ENCODE results near the gene AKNA. TPM values are rescaled to one million over a fixed set of nuclear protein-coding genes. Genes with fewer than 3 reads are reported as not detected.

Gene AKNA
- total RNA-seq, 2 experiments from 2014 or later = 61.4 to 203 TPM

GRCh38 chr9:114410910-114411309 is 23.1 kb upstream of the AKNA start:
- Histone ChIP-seq H3K79me2 (ENCODE audit: insufficient read depth, low read depth, low read length) (no peaks in the 10 kb centered on the region), H3K4me2 (ENCODE audit: low read length) (no peak overlapping the region), H3K27ac (ENCODE audit: low read depth, low read length, poor library complexity, severe bottlenecking) (no peak overlapping the region), H3K4me1 (ENCODE audit: insufficient read depth, low read length, poor library complexity, severe bottlenecking) (no peaks in the 10 kb centered on the region), H3K4me3 (ENCODE audit: low read depth, low read length, poor library complexity, severe bottlenecking) (no peak overlapping the region), H4K20me1 (ENCODE audit: insufficient read depth, low read length) (no peaks in the 10 kb centered on the region), H3K36me3 (ENCODE audit: insufficient read depth, low read length) (no peaks in the 10 kb centered on the region), H2AFZ (ENCODE audit: low read length) (no peak overlapping the region), H3K9me3 (ENCODE audit: low read length) (no peaks in the 10 kb centered on the region), H3K9me2 (ENCODE audit: insufficient read depth, low read length) (no peaks in the 10 kb centered on the region)
- TF ChIP-seq, protein P1, sequence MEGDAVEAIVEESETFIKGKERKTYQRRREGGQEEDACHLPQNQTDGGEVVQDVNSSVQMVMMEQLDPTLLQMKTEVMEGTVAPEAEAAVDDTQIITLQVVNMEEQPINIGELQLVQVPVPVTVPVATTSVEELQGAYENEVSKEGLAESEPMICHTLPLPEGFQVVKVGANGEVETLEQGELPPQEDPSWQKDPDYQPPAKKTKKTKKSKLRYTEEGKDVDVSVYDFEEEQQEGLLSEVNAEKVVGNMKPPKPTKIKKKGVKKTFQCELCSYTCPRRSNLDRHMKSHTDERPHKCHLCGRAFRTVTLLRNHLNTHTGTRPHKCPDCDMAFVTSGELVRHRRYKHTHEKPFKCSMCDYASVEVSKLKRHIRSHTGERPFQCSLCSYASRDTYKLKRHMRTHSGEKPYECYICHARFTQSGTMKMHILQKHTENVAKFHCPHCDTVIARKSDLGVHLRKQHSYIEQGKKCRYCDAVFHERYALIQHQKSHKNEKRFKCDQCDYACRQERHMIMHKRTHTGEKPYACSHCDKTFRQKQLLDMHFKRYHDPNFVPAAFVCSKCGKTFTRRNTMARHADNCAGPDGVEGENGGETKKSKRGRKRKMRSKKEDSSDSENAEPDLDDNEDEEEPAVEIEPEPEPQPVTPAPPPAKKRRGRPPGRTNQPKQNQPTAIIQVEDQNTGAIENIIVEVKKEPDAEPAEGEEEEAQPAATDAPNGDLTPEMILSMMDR (conservative IDR thresholded peaks at IDR 0.05; ENCODE audit: low read length) = no peak
- no peak for TF ChIP-seq EZH2phosphoT487 (IDR thresholded peaks at IDR 0.05; ENCODE audit: borderline replicate concordance, low read depth, low read length)
- no TSS peak for BruUV-seq (replicated peaks)
- no peak for DNase-seq (ENCODE audit: low spot score)
- POLR2A ChIA-PET = no interaction called here
- CTCF ChIA-PET (ENCODE audit: unreplicated experiment) = no interaction called here
- intact Hi-C loops (cut with micrococcal nuclease; ENCODE audit: unreplicated experiment) = no loop called here

DNA sequence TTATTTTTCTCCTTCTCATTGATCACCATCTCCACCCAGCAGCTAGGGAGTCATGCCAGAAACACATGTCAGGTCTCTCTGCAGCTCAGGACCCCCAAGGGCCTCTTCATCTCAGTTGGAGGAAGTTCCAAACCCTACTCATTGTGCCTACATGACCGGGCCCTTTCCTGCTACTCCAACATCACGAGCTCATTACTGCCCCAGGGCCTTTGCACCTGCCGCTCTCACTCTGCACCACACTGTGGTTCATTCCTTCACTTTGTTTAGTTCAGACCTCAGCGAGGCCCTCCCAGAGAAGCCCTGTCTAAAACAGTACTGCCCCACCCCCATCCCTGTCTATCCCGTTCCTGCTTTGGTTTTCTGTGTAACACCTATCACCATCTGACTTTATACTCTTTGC is 22.1 kb upstream of the AKNA start:
- no peaks in the 10 kb centered on the region for H4K20me1 ChIP-seq (ENCODE audit: insufficient read depth, low read length)
- no peaks in the 10 kb centered on the region for H3K4me1 ChIP-seq (ENCODE audit: insufficient read depth, low read length, poor library complexity, severe bottlenecking)
- H3K4me2 ChIP-seq (ENCODE audit: low read length) = no peak overlapping the region
- H2AFZ ChIP-seq (ENCODE audit: low read length) = no peak overlapping the region
- H3K9me2 ChIP-seq (ENCODE audit: insufficient read depth, low read length) = no peaks in the 10 kb centered on the region
- no peak overlapping the region for H3K4me3 ChIP-seq (ENCODE audit: low read depth, low read length, poor library complexity, severe bottlenecking)
- ChIA-PET CTCF (ENCODE audit: unreplicated experiment) (no interaction called here), POLR2A (interaction anchor here (0.5 kb wide), 1 partner anchor 11 kb away, joined by 3 read pairs; no protein-coding TSS in a partner anchor)
- no peaks in the 10 kb centered on the region for H3K36me3 ChIP-seq (ENCODE audit: insufficient read depth, low read length)
- no peaks in the 10 kb centered on the region for H3K79me2 ChIP-seq (ENCODE audit: insufficient read depth, low read depth, low read length)
- H3K27ac ChIP-seq (ENCODE audit: low read depth, low read length, poor library complexity, severe bottlenecking) = no peak overlapping the region
- DNase-seq (ENCODE audit: low spot score) = no peak
- no TSS peak for BruUV-seq (replicated peaks)
- intact Hi-C loops (cut with micrococcal nuclease; ENCODE audit: unreplicated experiment) = loop anchor here (5.0 kb wide), 2 partner anchors 77 to 327 kb away; no protein-coding TSS in a partner anchor
- H3K9me3 ChIP-seq (ENCODE audit: low read length) = no peaks in the 10 kb centered on the region
- TF ChIP-seq, protein P1 (conservative IDR thresholded peaks at IDR 0.05; ENCODE audit: low read length) = no peak
- no peak for TF ChIP-seq EZH2phosphoT487 (IDR thresholded peaks at IDR 0.05; ENCODE audit: borderline replicate concordance, low read depth, low read length)

DNA sequence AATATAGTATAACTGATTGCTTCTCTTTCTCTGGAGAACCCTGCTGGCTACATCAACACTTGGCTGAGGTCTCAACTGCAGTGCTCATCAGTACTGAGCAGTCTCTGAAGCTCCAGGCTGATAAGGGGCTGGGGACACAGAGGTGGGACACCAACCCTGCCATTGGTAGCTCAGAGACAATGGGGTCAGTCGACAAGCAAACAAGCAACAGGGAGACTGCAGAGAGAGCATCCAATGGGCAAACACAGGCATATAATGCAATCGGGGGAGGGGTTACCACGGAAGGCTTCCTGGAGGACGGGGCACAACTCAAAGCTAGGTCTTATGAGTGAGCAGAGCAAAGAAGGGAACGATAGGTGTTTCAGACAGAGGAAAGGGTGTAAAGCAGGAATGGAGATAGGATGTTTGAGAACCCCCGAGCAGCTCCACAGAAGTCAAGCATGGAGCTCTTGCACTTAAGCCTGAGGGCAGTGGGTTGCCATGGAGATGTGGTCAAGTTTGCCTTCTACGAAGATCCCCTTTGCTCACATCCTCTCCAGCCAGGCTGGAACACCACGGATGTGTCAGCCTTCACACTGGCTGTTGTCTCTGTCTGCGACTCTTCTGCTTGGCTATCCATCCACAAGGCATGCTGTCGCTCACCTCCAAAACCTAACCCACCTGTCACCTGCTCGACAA is 21.5 kb upstream of the AKNA start:
- H3K9me3 ChIP-seq (ENCODE audit: low read length) = no peaks in the 10 kb centered on the region
- ChIA-PET POLR2A (interaction anchor here (0.7 to 1.1 kb wide), 2 partner anchors 100 to 250 kb away, joined by 3 to 4 read pairs; no protein-coding TSS in a partner anchor), CTCF (ENCODE audit: unreplicated experiment) (no interaction called here)
- H3K79me2 ChIP-seq (ENCODE audit: insufficient read depth, low read depth, low read length) = no peaks in the 10 kb centered on the region
- no peak overlapping the region for H3K27ac ChIP-seq (ENCODE audit: low read depth, low read length, poor library complexity, severe bottlenecking)
- H3K4me3 ChIP-seq (ENCODE audit: low read depth, low read length, poor library complexity, severe bottlenecking) = no peak overlapping the region
- no peak for TF ChIP-seq EZH2phosphoT487 (IDR thresholded peaks at IDR 0.05; ENCODE audit: borderline replicate concordance, low read depth, low read length)
- TF ChIP-seq, protein P1 (conservative IDR thresholded peaks at IDR 0.05; ENCODE audit: low read length) = no peak
- DNase-seq (ENCODE audit: low spot score) = no peak
- no peaks in the 10 kb centered on the region for H4K20me1 ChIP-seq (ENCODE audit: insufficient read depth, low read length)
- no peaks in the 10 kb centered on the region for H3K36me3 ChIP-seq (ENCODE audit: insufficient read depth, low read length)
- no peak overlapping the region for H2AFZ ChIP-seq (ENCODE audit: low read length)
- BruUV-seq (replicated peaks) = no TSS peak
- H3K4me1 ChIP-seq (ENCODE audit: insufficient read depth, low read length, poor library complexity, severe bottlenecking) = no peaks in the 10 kb centered on the region
- H3K9me2 ChIP-seq (ENCODE audit: insufficient read depth, low read length) = no peaks in the 10 kb centered on the region
- intact Hi-C loops (cut with micrococcal nuclease; ENCODE audit: unreplicated experiment) = loop anchor here (5.0 kb wide), 2 partner anchors 78 to 328 kb away; no protein-coding TSS in a partner anchor
- no peak overlapping the region for H3K4me2 ChIP-seq (ENCODE audit: low read length)
